ENCODE data around the gene ST8SIA4. TPM values are rescaled to one million over a fixed set of nuclear protein-coding genes. Genes with fewer than 3 reads are reported as not detected.

ST8SIA4 gene, protein sequence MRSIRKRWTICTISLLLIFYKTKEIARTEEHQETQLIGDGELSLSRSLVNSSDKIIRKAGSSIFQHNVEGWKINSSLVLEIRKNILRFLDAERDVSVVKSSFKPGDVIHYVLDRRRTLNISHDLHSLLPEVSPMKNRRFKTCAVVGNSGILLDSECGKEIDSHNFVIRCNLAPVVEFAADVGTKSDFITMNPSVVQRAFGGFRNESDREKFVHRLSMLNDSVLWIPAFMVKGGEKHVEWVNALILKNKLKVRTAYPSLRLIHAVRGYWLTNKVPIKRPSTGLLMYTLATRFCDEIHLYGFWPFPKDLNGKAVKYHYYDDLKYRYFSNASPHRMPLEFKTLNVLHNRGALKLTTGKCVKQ
- 10 to 100 TPM in 1 of 4 donors, 1 to 10 TPM in 3; 1.1 to 27.2 (median 3.0) TPM for total RNA-seq

DNA sequence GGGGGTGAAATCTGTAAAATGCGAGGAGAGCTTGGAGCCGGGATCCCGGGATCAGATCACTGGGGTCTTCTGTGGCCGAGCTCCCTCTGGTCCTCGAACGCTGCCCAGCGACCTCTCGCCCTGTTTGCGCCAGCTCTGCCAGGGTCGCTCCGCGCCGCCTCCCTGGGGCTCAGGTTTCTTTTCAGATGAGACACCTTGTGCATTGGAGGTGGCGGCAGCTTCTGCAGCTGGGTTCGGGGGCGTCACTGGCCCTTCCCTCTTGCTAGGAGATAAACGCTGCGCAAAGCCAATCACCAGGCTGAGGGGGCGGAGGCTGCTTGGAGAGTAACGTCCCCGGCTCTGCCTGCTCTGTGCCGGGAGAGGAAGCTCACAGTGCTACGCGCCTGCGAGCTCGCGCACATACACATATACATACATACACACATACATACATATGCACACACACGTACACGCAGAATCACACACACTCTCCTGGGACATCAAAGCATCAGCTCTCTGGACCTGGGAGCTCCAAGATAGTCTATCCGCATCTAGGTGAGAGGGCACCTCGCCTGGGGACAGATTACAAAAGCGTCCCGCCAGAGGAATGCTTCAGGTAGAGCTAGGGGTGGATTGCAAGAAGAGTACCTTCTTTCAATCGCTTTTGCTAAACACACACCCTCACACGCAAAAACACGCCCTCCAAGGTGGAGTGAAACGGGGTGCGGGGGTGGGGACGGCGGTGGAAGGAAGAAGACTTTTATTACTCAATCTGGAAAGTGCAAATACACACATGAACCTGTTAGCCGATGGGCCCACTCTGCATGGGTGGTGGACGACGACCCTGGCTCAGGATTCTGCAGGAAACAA, at the start of gene ST8SIA4:
TSS of gene ST8SIA4 (minus strand) at position 244 of the 849 bp plus-strand sequence. CDS start 327 bp downstream, outside the sequence.
- no peaks in the 10 kb centered on the region for H3K27me3 ChIP-seq
- H3K9me3 ChIP-seq = no peaks in the 10 kb centered on the region
- DNase-seq = peak; percentile 70 to 99 (median 98)
- peak; percentile 72 to 84 for TF ChIP-seq POLR2A (IDR thresholded peaks at IDR 0.05)
- TF ChIP-seq CTCF (IDR thresholded peaks at IDR 0.05) = no peak
- H3K4me1 ChIP-seq = peaks cover 0 to 6% (median 0%) of the 10 kb centered on the region in 4 donors
- H3K36me3 ChIP-seq = no peaks in the 10 kb centered on the region
- peak within 1 kb of the TSS; percentile 47 to 63 (median 52) for H3K4me3 ChIP-seq
- H3K27ac ChIP-seq = peak within 1 kb of the TSS; percentile 66 to 92 (median 84)

GRCh38 chr5:100950985-100951384, 47.9 kb upstream of the ST8SIA4 start:
- H3K9me3 ChIP-seq = peaks cover 0 to 7% (median 1%) of the 10 kb centered on the region in 4 donors
- TF ChIP-seq POLR2A (IDR thresholded peaks at IDR 0.05) = no peak
- no peak for TF ChIP-seq CTCF (IDR thresholded peaks at IDR 0.05)
- no peaks in the 10 kb centered on the region for H3K27me3 ChIP-seq
- no peak for DNase-seq
- no peak overlapping the region for H3K27ac ChIP-seq
- no peaks in the 10 kb centered on the region for H3K4me1 ChIP-seq
- no peaks in the 10 kb centered on the region for H3K36me3 ChIP-seq
- H3K4me3 ChIP-seq = no peak overlapping the region

- Histone ChIP-seq H3K27ac (no peak overlapping the region), H3K36me3 (no peaks in the 10 kb centered on the region), H3K4me3 (no peak overlapping the region), H3K27me3 (no peaks in the 10 kb centered on the region), H3K4me1 (no peaks in the 10 kb centered on the region), H3K9me3 (no peaks in the 10 kb centered on the region)
- DNase-seq = no peak
- TF ChIP-seq POLR2A (IDR thresholded peaks at IDR 0.05) (no peak), CTCF (IDR thresholded peaks at IDR 0.05) (no peak)
Observed at GRCh38 chr5:100913298-100913697, 10.2 kb upstream of the ST8SIA4 start.

GRCh38 chr5:100909034-100909433, 6.0 kb upstream of the ST8SIA4 start:
- no peaks in the 10 kb centered on the region for H3K4me1 ChIP-seq
- no peak overlapping the region for H3K27ac ChIP-seq
- H3K36me3 ChIP-seq = no peaks in the 10 kb centered on the region
- TF ChIP-seq POLR2A (IDR thresholded peaks at IDR 0.05) = no peak
- no peak for TF ChIP-seq CTCF (IDR thresholded peaks at IDR 0.05)
- H3K4me3 ChIP-seq = no peak overlapping the region
- no peak for DNase-seq
- H3K27me3 ChIP-seq = no peaks in the 10 kb centered on the region
- no peaks in the 10 kb centered on the region for H3K9me3 ChIP-seq

DNA sequence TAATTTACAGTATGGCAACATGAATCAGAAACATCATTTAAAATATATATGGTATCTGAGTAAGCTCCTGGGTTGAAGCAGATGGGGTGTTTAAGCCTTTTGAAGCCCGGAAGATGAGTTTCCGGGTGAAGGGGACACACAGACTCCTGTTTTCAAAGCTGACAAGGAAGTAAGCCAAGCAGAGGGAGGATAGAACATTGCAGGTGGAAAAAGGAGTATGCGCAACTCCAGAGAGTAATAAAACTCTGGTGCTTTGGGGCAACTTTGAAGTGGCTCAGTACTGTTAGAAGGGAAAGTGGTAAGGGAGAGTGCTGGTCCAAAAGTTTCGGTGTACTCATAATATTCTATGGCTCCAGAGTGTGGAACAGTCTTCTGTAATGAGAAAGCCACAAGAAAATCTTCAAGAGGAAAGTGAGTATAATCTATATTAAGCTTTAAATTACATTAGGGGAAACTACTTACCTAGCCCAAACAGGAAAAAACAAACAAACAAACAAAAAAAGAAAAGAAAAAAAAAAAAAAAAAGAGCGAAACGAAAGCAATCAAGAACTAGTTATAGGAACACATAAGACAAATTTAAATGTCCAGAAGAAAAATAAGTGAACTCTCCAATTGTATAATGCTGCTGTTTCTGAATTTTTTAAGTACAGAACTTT, 2.3 kb upstream of the ST8SIA4 start:
- peak in 2 of 3 donors; percentile 45 to 52 for DNase-seq
- peak overlapping the region in 2 of 4 donors; percentile 47 to 53 for H3K4me3 ChIP-seq
- no peaks in the 10 kb centered on the region for H3K27me3 ChIP-seq
- peak overlapping the region in 3 of 4 donors; percentile 81 to 92 (median 86) for H3K27ac ChIP-seq
- no peaks in the 10 kb centered on the region for H3K9me3 ChIP-seq
- no peak for TF ChIP-seq CTCF (IDR thresholded peaks at IDR 0.05)
- no peak for TF ChIP-seq POLR2A (IDR thresholded peaks at IDR 0.05)
- H3K4me1 ChIP-seq = no peaks in the 10 kb centered on the region
- no peaks in the 10 kb centered on the region for H3K36me3 ChIP-seq
